HG02678 (cell line): ENCODE data around the gene XPC.

ENCODE experiments used
- ATAC-seq: cut with Tn5 transposase; IDR thresholded peaks from one replicate; pipeline ENCODE4 v1.9.1; 2021; ENCODE audit warnings: mild to moderate bottlenecking, moderate library complexity; ENCODE audit not compliant: unreplicated experiment

Gene XPC

GRCh38 chr3:14150078-14150477, 28.3 kb downstream of the XPC start:
- no peak for ATAC-seq

- no peak for ATAC-seq
Observed at GRCh38 chr3:14148041-14148985, 30.1 kb downstream of the XPC start.

GRCh38 chr3:14147617-14148016, 30.8 kb downstream of the XPC start:
- ATAC-seq: no peak

GRCh38 chr3:14147066-14147435, 31.4 kb downstream of the XPC start:
- no peak for ATAC-seq

GRCh38 chr3:14146381-14147065, 31.9 kb downstream of the XPC start:
- ATAC-seq: no peak

- no peak for ATAC-seq
Observed at GRCh38 chr3:14145670-14146380, 32.6 kb downstream of the XPC start.

GRCh38 chr3:14145236-14145635, 33.2 kb downstream of the XPC start:
- no peak for ATAC-seq

GRCh38 chr3:14144423-14145075, 33.9 kb downstream of the XPC start:
- ATAC-seq: peak; percentile 95

- ATAC-seq: no peak
Observed at GRCh38 chr3:14143271-14144225, 34.9 kb downstream of the XPC start.

- ATAC-seq: no peak
Observed at GRCh38 chr3:14142567-14143270, 35.7 kb downstream of the XPC start.

- ATAC-seq: no peak
Observed at GRCh38 chr3:14141602-14142341, 36.6 kb downstream of the XPC start.

- ATAC-seq: no peak
Observed at GRCh38 chr3:14141144-14141543, 37.3 kb downstream of the XPC start.

GRCh38 chr3:14140668-14141067, 37.7 kb downstream of the XPC start:
- ATAC-seq: no peak

- no peak for ATAC-seq
Observed at GRCh38 chr3:14139771-14140170, 38.6 kb downstream of the XPC start.

GRCh38 chr3:14138878-14139655, 39.3 kb downstream of the XPC start:
- no peak for ATAC-seq

- no peak for ATAC-seq
Observed at GRCh38 chr3:14138109-14138877, 40.1 kb downstream of the XPC start.

- ATAC-seq: no peak
Observed at GRCh38 chr3:14137445-14137844, 41.0 kb downstream of the XPC start.
